Fibroblast of pulmonary artery (primary cell): ENCODE data around the gene HPCAL1.

Experiments
- DNase-seq: peaks from one replicate; pipeline ENCODE4 v3.0.0-alpha.2; 2010; ENCODE audit warnings: low read depth
- H3K4me3 ChIP-seq: replicated peaks from 2 replicates; pipeline ENCODE4 v1.5.1; 2011; ENCODE audit warnings: low read depth, mild to moderate bottlenecking, control low read depth, low read length, moderate library complexity
- TF ChIP-seq, protein P1 (sequence below): IDR thresholded peaks from 2 replicates; pipeline ENCODE4 v1.5.1; 2011; ENCODE audit warnings: mild to moderate bottlenecking, control low read depth, low read length, inconsistent platforms; ENCODE audit errors: missing control alignments

HPCAL1 gene

DNA sequence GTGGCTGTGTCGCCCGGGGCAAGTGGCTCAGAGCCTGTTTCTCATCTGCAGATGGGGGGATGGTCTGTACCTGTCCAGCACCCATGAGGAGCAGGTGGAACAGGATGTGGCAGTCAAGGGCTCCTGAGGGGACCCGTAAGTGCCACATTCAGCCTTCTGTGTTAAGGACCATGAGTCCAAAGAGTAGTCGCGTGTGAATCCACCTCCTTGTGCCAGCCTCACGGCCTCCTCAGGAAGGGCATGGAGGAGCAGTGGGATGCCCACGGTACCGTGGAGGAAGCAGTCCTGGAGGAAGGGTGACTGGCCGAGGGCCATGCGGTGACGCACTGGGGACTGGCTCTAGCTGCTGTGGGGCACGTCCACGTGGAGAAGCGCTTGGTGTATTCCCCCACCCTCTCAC is 84.3 kb downstream of the HPCAL1 start:
- no peak overlapping the region for H3K4me3 ChIP-seq
- DNase-seq, result no peak
- TF ChIP-seq, protein P1, sequence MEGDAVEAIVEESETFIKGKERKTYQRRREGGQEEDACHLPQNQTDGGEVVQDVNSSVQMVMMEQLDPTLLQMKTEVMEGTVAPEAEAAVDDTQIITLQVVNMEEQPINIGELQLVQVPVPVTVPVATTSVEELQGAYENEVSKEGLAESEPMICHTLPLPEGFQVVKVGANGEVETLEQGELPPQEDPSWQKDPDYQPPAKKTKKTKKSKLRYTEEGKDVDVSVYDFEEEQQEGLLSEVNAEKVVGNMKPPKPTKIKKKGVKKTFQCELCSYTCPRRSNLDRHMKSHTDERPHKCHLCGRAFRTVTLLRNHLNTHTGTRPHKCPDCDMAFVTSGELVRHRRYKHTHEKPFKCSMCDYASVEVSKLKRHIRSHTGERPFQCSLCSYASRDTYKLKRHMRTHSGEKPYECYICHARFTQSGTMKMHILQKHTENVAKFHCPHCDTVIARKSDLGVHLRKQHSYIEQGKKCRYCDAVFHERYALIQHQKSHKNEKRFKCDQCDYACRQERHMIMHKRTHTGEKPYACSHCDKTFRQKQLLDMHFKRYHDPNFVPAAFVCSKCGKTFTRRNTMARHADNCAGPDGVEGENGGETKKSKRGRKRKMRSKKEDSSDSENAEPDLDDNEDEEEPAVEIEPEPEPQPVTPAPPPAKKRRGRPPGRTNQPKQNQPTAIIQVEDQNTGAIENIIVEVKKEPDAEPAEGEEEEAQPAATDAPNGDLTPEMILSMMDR, result no peak

DNA sequence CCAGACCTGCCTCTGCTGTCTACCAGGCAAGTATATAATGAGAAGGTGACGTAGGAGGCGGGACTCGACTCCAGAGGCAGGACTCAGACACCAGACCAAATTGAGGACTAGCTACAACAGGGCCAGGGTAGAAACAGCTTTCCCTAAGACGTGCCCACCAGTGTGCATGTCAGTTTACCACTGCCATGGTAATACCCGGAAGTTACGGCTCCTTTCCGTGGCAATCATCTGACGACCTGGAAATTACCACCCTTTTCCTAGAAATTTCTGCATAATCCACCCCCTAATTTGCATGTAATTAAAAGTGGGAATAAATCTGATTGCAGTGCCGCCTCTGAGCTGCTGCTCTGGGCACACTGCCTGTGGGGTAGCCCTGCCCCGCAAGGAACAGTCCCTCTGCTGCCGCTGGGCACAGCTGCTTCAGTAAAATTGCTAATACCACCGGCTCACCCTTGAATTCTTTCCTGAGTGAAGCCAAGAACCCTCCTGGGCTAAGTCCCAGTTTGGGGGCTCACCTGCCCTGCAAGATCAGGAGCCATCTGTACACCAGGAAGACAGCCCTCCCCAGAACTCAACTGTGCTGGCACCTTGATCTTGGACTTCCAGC is 86.4 kb downstream of the HPCAL1 start:
- no peak for DNase-seq
- no peak overlapping the region for H3K4me3 ChIP-seq
- TF ChIP-seq, protein P1, result no peak

DNA sequence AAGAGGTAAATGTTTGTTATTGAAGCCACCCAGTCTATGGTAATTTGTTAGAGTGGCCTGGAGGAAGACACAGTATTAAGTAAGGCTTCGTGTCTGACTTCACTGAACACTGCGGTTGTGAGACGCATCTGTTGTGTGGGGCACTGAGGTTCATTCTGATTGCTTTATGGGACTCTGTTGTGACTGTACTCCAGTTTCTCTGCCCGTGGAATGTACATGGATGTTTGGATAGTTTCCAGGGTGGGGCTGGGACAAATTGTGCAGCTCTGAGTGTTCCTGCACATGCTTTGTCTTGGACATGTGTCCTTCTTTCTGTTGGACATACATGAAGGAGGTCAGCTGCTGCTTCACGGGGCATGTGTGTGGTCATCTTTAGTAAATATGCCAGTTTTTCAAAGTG is 86.9 kb downstream of the HPCAL1 start:
- no peak overlapping the region for H3K4me3 ChIP-seq
- DNase-seq, result no peak
- TF ChIP-seq, protein P1, result no peak

DNA sequence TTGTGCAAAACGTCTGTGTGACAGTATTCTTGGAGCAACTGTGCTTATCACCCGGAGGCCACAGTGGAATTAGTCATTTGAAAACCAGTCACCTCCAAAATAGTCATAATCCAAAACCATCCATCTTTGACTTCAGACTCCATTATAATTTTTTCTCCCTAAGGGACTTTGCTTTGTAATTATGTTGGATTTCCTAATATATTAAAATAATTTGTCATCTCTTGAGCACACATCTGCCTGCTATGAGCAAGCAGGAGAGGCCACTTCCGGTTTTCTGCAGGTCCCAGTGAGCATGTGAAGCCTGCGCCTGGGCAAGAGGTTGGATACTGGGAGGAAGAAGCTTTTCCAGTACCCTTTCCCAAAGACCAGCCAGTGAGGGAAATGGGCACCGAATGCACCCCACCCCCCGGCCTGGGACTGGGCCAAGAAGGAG is 87.7 kb downstream of the HPCAL1 start:
- H3K4me3 ChIP-seq, result no peak overlapping the region
- no peak for DNase-seq
- TF ChIP-seq, protein P1, result no peak

DNA sequence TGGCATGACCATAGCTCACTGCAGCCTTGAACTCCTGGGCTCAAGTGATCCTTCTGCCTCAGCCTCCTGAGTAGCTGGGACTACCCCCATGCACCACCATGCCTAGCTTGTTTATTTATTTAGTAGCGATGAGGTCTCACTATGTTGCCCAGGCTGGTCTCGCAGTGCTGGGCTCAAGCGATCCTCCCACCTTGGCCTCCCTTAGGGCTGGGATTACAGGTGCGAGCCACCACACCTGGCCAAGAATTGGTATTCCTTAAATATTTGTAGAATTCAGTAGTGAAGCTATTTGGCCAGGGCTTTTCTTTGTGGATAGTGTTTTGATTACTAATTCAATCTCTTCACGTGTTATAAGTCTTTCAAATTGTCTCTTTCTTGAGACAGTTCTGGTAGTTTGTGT is 89.4 kb downstream of the HPCAL1 start:
- no peak overlapping the region for H3K4me3 ChIP-seq
- DNase-seq, result no peak
- TF ChIP-seq, protein P1, result no peak

DNA sequence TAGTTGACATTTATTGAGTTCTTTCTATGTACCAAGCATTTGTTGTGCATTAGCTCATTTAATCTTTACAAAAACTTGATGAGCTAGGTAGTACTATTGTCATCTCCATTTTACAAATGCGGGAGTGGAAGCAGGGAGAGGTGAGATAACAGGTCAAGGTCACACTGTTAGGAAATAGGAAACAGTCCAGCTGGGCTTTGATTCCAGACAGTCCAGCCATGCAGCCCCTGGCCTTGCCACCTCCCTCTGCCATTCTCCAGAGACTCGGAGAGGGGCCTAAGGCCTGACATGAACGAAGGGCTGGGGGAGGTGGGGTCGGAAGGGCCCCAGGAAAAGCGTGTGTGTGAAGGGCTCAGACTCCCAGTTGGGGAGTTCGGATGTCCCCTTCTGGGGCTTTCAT is 89.8 kb downstream of the HPCAL1 start:
- no peak for DNase-seq
- TF ChIP-seq, protein P1, result no peak

DNA sequence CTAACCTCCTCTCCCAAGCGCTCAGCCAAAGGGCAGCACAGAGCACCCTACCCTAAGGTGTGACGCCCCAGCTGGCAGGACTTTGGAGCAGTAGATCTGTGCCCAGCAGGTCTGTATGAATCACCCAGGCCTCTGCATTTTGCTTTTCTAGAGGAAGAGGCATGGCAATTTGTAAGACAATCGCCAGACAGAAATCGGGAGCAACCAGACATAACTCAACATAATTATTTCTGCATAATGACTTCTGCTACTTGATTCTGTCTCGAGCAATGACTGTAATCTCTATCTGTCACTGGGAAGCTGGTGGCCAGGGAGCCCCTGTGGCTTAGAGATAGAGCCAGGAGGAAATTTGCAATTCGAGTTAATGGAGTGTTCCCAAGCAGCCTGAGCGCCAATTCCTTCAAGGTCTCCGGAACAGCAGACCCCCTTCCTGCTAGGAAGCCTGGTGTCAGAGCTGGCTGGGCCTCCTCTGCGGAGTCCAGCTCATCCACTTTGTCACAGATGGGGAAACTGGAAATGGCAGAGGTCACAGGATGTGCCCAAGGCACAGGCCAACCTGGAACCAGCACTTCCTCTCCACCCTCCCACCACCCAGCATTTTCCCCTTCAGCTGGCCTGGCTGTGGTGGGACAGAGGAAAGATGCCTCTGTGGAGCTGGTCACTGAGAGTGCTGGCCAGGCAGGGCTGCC is 90.4 kb downstream of the HPCAL1 start:
- TF ChIP-seq, protein P1, result no peak
- H3K4me3 ChIP-seq, result no peak overlapping the region
- no peak for DNase-seq

More for the DNA sequence above, 89.8 kb downstream of the HPCAL1 start:
- H3K4me3 ChIP-seq, result no peak overlapping the region
